PC-3 (cell line): ENCODE results near the gene SLC25A39. TPM values are rescaled to one million over a fixed set of nuclear protein-coding genes. Genes with fewer than 3 reads are reported as not detected.
A peak's percentile ranks its signal among the peaks of the same experiment; 100 is the strongest.
"Not testable (repeated sequence)": the region's sequence is repeated elsewhere in the genome, so short reads cannot be mapped to it uniquely, and the experiment has no call there.

Source experiments
- ATAC-seq: fragments of 200-7000 bp; cut with Tn5 transposase; 2 replicates; pipeline ENCODE4 v1.9.1; 2020; ENCODE audit warnings: mild to moderate bottlenecking, moderate library complexity
- BruUV-seq: library from RNA; stranded (reverse); fragments of 400-500 nt; replicated peaks from 2 replicates; lab custom pipeline; 2021; lab: Mats Ljungman, UMichigan
- CTCF ChIA-PET: fragments of 300-600 bp; sonication (Branson Sonifier 250); formaldehyde crosslinking; loops from one replicate; lab custom pipeline; 2022; ENCODE audit warnings: antibody characterized with exemption; lab: Charles Lee
- POLR2A ChIA-PET: fragments of 300-600 bp; sonication (Branson Sonifier 250); formaldehyde crosslinking; loops from one replicate; lab custom pipeline; 2022; ENCODE audit warnings: antibody characterized with exemption; ENCODE audit not compliant: unreplicated experiment; lab: Charles Lee
- DNase-seq: peaks from one replicate; pipeline ENCODE4 v3.0.0-alpha.2; 2015
- H2AFZ ChIP-seq: fragments of 300-600 bp; sonication (generic); 2 replicates; pipeline ENCODE4 v1.6.0; 2016; ENCODE audit warnings: antibody characterized with exemption, low read length
- H3F3A ChIP-seq: fragments of 300-600 bp; sonication (generic); one replicate; pipeline ENCODE4 v1.6.0; 2017; ENCODE audit warnings: antibody characterized with exemption, low read length, control low read depth, mild to moderate bottlenecking; ENCODE audit not compliant: unreplicated experiment
- H3K27ac ChIP-seq: fragments of 300-600 bp; sonication (generic); 2 replicates; pipeline ENCODE4 v1.5.1; 2016; ENCODE audit warnings: mild to moderate bottlenecking, low read length
- H3K27me3 ChIP-seq: fragments of 300-600 bp; sonication (generic); 2 replicates; pipeline ENCODE4 v1.6.1; 2016; ENCODE audit warnings: low read length, mixed read lengths
- H3K36me3 ChIP-seq: fragments of 300-600 bp; sonication (generic); 2 replicates; pipeline ENCODE4 v1.6.1; 2016; ENCODE audit warnings: low read depth, mixed run types, low read length, mixed read lengths
- H3K4me1 ChIP-seq: fragments of 300-600 bp; sonication (generic); 2 replicates; pipeline ENCODE4 v1.5.1; 2016; ENCODE audit warnings: low read length; ENCODE audit not compliant: insufficient read depth
- H3K4me2 ChIP-seq: fragments of 300-600 bp; sonication (generic); 2 replicates; pipeline ENCODE4 v1.6.0; 2016; ENCODE audit warnings: low read length
- H3K4me3 ChIP-seq: fragments of 300-600 bp; sonication (generic); 2 replicates; pipeline ENCODE4 v1.5.1; 2016; ENCODE audit warnings: mild to moderate bottlenecking, low read length, mixed read lengths
- H3K79me2 ChIP-seq: fragments of 300-600 bp; sonication (generic); 2 replicates; pipeline ENCODE4 v1.6.1; 2017; ENCODE audit warnings: low read length, mixed read lengths
- H3K9ac ChIP-seq: fragments of 300-600 bp; sonication (generic); 2 replicates; pipeline ENCODE4 v1.6.0; 2016; ENCODE audit warnings: mild to moderate bottlenecking, low read length
- H3K9me2 ChIP-seq: fragments of 300-600 bp; sonication (generic); replicated peaks from 2 replicates; pipeline ENCODE4 v1.6.1; 2016; ENCODE audit warnings: mixed run types, low read length, mixed read lengths
- H3K9me3 ChIP-seq: fragments of 300-600 bp; sonication (generic); 2 replicates; pipeline ENCODE4 v1.6.1; 2016; ENCODE audit warnings: low read length, mixed read lengths
- H4K20me1 ChIP-seq: fragments of 300-600 bp; sonication (generic); 2 replicates; pipeline ENCODE4 v1.6.1; 2016; ENCODE audit warnings: low read length, mixed read lengths
- EZH2 ChIP-seq: fragments of 300-600 bp; sonication (generic); IDR thresholded peaks from one replicate; pipeline ENCODE4 v1.6.1; 2017; ENCODE audit warnings: antibody characterized with exemption, mild to moderate bottlenecking, low read length; ENCODE audit not compliant: unreplicated experiment
- EZH2phosphoT487 ChIP-seq: fragments of 300-600 bp; sonication (generic); IDR thresholded peaks from 2 replicates; pipeline ENCODE4 v1.6.1; 2018; ENCODE audit warnings: mild to moderate bottlenecking, antibody characterized with exemption, low read length, borderline replicate concordance
- intact Hi-C: fragments of 100-400 bp; cut with micrococcal nuclease; formaldehyde crosslinking; loops from 2 replicates; pipeline ENCODE4 v1.9.0; 2023
- total RNA-seq: library from RNA; depleted of rRNA; stranded (reverse); fragments of >200 nt; gene quantifications from 2 replicates; pipeline ENCODE4 v1.2.3, GENCODE V29; 2014
- TF ChIP-seq, protein P1 (sequence below): fragments of 300-600 bp; sonication (generic); conservative IDR thresholded peaks from 2 replicates; pipeline ENCODE4 v1.5.1; 2017; ENCODE audit warnings: antibody characterized with exemption, low read depth, mild to moderate bottlenecking, low read length

Gene SLC25A39
- total RNA-seq, 1 experiment from 2014 or later: 726 TPM

DNA sequence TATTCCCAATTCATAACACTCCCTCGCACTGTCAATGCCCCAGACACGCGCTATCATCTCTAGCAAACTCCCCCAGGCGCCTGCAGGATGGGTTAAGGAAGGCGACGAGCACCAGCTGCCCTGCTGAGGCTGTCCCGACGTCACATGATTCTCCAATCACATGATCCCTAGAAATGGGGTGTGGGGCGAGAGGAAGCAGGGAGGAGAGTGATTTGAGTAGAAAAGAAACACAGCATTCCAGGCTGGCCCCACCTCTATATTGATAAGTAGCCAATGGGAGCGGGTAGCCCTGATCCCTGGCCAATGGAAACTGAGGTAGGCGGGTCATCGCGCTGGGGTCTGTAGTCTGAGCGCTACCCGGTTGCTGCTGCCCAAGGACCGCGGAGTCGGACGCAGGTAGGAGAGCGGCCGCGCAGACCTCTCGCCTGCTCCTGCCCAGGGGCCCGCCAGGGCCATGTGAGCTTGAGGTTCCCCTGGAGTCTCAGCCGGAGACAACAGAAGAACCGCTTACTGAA is 20.4 kb upstream of the SLC25A39 start, which contains the start of gene GRN:
Gene GRN (plus strand): TSS at position 364 of the 515 bp plus-strand sequence. CDS start 3,863 bp downstream, outside the sequence.
- POLR2A ChIA-PET: interaction anchor here (0.6 to 0.7 kb wide), 3 partner anchors 34 to 145 kb away, joined by 3 to 7 read pairs (median 3); no protein-coding TSS in a partner anchor
- Histone ChIP-seq H3K36me3 (peaks cover 5% of the 10 kb centered on the region; the same call in 1 of the 2 replicates), H3K9ac (peak within 1 kb of the TSS; percentile 76), H3K4me1 (peaks cover 4% of the 10 kb centered on the region; the same call in 1 of the 2 replicates), H3K79me2 (peaks cover 15% of the 10 kb centered on the region), H4K20me1 (no peaks in the 10 kb centered on the region), H3K4me3 (peak within 1 kb of the TSS; percentile 88), H3K27me3 (no peaks in the 10 kb centered on the region), H2AFZ (peak within 1 kb of the TSS; percentile 69), H3K27ac (peak within 1 kb of the TSS; percentile 20), H3F3A (no peaks in the 10 kb centered on the region), H3K9me2 (no peaks in the 10 kb centered on the region), H3K9me3 (no peaks in the 10 kb centered on the region), H3K4me2 (peak within 1 kb of the TSS; percentile 96)
- DNase-seq (peak; percentile 99), ATAC-seq (peak; percentile 97)
- no TSS peak for BruUV-seq
- CTCF ChIA-PET: interaction anchor here (0.5 to 1.4 kb wide), 8 partner anchors 13 to 272 kb away, joined by 3 to 7 read pairs (median 4); partner anchors contain the start of gene FAM171A2
- intact Hi-C loops: loop anchor here (1.0 to 2.0 kb wide), 3 partner anchors 14 to 36 kb away; partner anchors contain the start of genes FAM171A2 and RUNDC3A
- TF ChIP-seq EZH2phosphoT487: no peak
- TF ChIP-seq, protein P1, sequence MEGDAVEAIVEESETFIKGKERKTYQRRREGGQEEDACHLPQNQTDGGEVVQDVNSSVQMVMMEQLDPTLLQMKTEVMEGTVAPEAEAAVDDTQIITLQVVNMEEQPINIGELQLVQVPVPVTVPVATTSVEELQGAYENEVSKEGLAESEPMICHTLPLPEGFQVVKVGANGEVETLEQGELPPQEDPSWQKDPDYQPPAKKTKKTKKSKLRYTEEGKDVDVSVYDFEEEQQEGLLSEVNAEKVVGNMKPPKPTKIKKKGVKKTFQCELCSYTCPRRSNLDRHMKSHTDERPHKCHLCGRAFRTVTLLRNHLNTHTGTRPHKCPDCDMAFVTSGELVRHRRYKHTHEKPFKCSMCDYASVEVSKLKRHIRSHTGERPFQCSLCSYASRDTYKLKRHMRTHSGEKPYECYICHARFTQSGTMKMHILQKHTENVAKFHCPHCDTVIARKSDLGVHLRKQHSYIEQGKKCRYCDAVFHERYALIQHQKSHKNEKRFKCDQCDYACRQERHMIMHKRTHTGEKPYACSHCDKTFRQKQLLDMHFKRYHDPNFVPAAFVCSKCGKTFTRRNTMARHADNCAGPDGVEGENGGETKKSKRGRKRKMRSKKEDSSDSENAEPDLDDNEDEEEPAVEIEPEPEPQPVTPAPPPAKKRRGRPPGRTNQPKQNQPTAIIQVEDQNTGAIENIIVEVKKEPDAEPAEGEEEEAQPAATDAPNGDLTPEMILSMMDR: no peak
- no peak for TF ChIP-seq EZH2

DNA sequence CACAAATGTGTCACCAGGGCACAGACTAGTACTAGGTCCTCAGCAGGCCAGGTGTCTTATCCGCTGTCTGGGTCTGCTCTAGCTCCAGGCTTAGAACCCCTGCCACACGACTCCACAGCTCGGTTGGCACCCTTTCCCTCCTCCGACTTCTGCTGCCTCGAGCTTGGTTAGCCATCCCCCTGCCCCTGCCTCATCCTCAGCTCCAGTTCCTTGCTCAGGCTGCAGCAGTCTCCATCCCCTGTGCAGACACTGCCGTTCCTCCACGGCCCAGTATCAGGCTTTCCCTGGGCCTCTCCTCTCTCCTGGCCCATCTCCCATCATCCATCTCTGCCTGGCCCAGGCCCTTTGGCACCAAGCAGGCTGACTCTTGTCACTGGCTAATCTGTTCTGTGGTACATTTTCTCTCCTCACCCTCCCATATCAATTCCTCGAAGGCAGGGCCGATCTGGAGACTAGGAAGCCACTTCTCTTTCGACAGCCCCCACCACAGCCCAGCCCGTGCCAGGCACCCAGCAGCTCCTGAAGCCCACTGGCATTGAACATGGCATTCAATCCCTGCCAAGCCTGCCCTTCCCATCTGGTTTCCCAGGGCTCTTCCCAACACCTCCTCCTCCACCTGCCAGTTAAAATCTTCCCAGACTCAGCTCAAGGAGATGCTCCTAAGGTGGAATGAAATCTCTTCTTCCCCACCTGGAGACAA is 19.0 kb upstream of the SLC25A39 start:
- ChIA-PET POLR2A (no interaction called here), CTCF (no interaction called here)
- ATAC-seq (no peak), DNase-seq (no peak)
- Histone ChIP-seq H2AFZ (no peak overlapping the region), H3K9ac (no peak overlapping the region), H3K4me3 (no peak overlapping the region), H3K27ac (no peak overlapping the region), H4K20me1 (no peaks in the 10 kb centered on the region), H3F3A (no peaks in the 10 kb centered on the region), H3K79me2 (peaks cover 15% of the 10 kb centered on the region), H3K4me2 (no peak overlapping the region), H3K9me2 (no peaks in the 10 kb centered on the region), H3K9me3 (no peaks in the 10 kb centered on the region), H3K27me3 (no peaks in the 10 kb centered on the region), H3K36me3 (no peaks in the 10 kb centered on the region), H3K4me1 (peaks cover 7% of the 10 kb centered on the region)
- intact Hi-C loops: loop anchor here (2.0 kb wide), 2 partner anchors 13 to 35 kb away; partner anchors contain the start of gene RUNDC3A
- TF ChIP-seq EZH2 (no peak), EZH2phosphoT487 (no peak)
- TF ChIP-seq, protein P1: no peak
- no TSS peak for BruUV-seq

DNA sequence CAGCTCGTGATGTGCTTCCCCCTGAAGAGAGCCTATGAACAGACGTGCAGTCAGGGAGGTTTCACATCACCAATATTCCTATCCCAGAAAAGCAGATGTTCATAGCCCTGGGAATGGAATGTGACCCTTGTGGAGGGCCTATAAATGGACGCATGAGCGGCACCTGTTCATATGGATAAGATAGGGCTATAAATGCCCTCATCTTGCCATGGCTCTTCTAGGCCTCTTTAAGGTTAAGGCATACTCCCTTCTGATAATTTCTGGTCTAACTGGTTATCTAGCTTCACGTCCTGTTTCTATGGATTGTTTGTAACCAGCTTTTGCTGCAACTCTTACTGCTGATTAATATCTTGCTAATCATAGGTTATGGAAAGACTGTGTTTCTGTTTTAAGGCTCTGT is 15.9 kb upstream of the SLC25A39 start:
- H3K9me3 ChIP-seq, POLR2A ChIA-PET: not testable (repeated sequence)

More for the DNA sequence above, 15.9 kb upstream of the SLC25A39 start:
- H2AFZ ChIP-seq, H3K36me3 ChIP-seq, intact Hi-C loops, H3K4me2 ChIP-seq, CTCF ChIA-PET, H3K9me2 ChIP-seq, H3K4me1 ChIP-seq, H3K4me3 ChIP-seq, H3F3A ChIP-seq, H3K79me2 ChIP-seq, ATAC-seq, BruUV-seq, H4K20me1 ChIP-seq, H3K27ac ChIP-seq, H3K27me3 ChIP-seq, DNase-seq, H3K9ac ChIP-seq: not testable (repeated sequence)
